AG04450 (cell line): ENCODE results near the gene ENTREP1. TPM values are rescaled to one million over a fixed set of nuclear protein-coding genes. Genes with fewer than 3 reads are reported as not detected.

Experiments
- CTCF ChIA-PET: fragments of 300-600, 350-600 bp; formaldehyde crosslinking; extraction: SDS; loops from one replicate; lab custom pipeline; 2022; ENCODE audit warnings: antibody characterized with exemption, inconsistent platforms; lab: Charles Lee
- POLR2A ChIA-PET: fragments of 350-600 bp; formaldehyde crosslinking; extraction: SDS; loops from one replicate; lab custom pipeline; 2021; ENCODE audit warnings: antibody characterized with exemption, inconsistent platforms; lab: Yijun Ruan, JAX
- DNase-seq: peaks from one replicate; pipeline ENCODE4 v3.0.0-alpha.2; 2011; ENCODE audit warnings: low read depth, low spot score
- H3K27ac ChIP-seq: one replicate; pipeline ENCODE4 v1.5.1; 2012; ENCODE audit warnings: low read depth, low read length, control low read depth
- H3K27me3 ChIP-seq: one replicate; pipeline ENCODE4 v1.6.0; 2012; ENCODE audit warnings: low read length; ENCODE audit not compliant: control insufficient read depth, insufficient read depth
- H3K4me3 ChIP-seq: 2 replicates; pipeline ENCODE4 v1.5.1; 2011; ENCODE audit warnings: mild to moderate bottlenecking, low read depth, low read length, control low read depth
- H3K9me3 ChIP-seq: 2 replicates; pipeline ENCODE4 v1.5.1; 2012; ENCODE audit warnings: low read length; ENCODE audit not compliant: control insufficient read depth, insufficient read depth
- polyA plus RNA-seq: library from polyadenylated mRNA; depleted of rRNA; stranded (reverse); fragments of >200 nt; gene quantifications from 2 replicates; pipeline ENCODE4 v1.2.3, GENCODE V29; 2011
- TF ChIP-seq, protein P1 (sequence below): IDR thresholded peaks from 2 replicates; pipeline ENCODE4 v1.5.1; 2011; ENCODE audit warnings: low read depth, low read length, control low read depth, inconsistent platforms

Gene ENTREP1
- polyA plus RNA-seq, 1 experiment = not detected

DNA sequence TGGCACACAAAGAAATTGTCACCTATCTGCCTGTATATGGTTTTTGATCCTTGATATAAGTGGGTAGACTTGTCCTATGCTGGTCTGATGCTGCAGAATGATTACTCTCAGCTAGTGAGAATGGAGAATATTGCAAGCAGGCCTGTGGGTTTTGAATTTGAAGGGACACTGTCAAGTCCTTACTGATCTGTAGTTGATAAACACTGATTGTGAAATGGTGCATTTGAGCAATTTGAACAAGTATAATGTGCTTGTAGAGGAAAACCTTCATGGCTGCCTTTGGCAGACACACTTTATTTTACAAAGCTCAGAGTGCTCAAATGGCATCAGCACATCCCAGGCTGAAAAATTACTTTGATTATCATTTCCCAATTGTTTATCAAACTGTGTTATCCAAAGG lies 9.3 kb downstream of the ENTREP1 start:
- ChIA-PET CTCF (no interaction called here), POLR2A (no interaction called here)
- no peak for DNase-seq
- Histone ChIP-seq H3K27me3 (peaks cover 15% of the 10 kb centered on the region), H3K4me3 (no peak overlapping the region), H3K27ac (no peak overlapping the region), H3K9me3 (no peaks in the 10 kb centered on the region)
- TF ChIP-seq, protein P1, sequence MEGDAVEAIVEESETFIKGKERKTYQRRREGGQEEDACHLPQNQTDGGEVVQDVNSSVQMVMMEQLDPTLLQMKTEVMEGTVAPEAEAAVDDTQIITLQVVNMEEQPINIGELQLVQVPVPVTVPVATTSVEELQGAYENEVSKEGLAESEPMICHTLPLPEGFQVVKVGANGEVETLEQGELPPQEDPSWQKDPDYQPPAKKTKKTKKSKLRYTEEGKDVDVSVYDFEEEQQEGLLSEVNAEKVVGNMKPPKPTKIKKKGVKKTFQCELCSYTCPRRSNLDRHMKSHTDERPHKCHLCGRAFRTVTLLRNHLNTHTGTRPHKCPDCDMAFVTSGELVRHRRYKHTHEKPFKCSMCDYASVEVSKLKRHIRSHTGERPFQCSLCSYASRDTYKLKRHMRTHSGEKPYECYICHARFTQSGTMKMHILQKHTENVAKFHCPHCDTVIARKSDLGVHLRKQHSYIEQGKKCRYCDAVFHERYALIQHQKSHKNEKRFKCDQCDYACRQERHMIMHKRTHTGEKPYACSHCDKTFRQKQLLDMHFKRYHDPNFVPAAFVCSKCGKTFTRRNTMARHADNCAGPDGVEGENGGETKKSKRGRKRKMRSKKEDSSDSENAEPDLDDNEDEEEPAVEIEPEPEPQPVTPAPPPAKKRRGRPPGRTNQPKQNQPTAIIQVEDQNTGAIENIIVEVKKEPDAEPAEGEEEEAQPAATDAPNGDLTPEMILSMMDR = no peak

DNA sequence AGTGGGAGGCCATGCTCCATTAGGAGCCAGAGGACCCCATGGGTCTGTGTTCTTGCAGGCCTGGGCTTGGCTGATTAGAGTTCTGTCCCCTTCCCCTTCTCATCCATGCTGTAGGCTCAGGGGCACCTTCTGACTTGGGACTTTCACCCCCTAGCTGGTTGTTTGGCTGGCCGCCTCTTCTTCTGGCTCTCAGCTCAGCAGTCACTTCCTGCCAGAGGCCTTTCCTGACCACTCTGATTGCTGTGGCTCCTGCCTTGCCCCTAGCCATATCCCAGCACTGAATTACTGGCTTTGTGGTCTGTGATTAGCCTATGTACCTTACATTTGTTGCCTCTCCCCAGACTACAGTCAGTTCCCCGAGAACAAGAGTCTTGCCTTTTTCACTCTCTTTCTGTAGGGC lies 14.6 kb downstream of the ENTREP1 start:
- Histone ChIP-seq H3K4me3 (no peak overlapping the region), H3K27me3 (peaks cover 9% of the 10 kb centered on the region), H3K27ac (no peak overlapping the region), H3K9me3 (no peaks in the 10 kb centered on the region)
- no peak for DNase-seq
- ChIA-PET POLR2A (no interaction called here), CTCF (no interaction called here)
- TF ChIP-seq, protein P1 = no peak

DNA sequence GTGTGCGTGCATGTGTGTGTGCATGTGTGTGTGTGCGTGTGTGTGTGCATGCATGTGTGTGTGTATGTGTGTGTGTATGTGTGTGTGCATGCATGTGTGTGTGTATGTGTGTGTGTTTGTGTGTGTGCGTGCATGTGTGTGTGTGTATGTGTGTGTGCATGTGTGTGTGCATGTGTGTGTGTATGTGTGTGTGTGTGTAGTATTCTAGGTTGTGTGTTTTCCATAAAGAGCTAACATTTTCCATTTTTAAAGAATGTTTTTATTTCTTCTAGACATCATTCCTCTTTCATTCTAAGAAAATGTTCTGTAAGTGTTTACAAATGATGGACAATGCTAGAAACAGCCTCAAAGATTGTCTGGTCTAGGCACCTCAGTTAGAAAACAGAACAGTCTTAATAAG lies 15.6 kb downstream of the ENTREP1 start:
- POLR2A ChIA-PET = no interaction called here
- CTCF ChIA-PET = no interaction called here
- H3K27ac ChIP-seq = no peak overlapping the region
- peaks cover under 1% of the 10 kb centered on the region for H3K27me3 ChIP-seq
- H3K9me3 ChIP-seq = no peaks in the 10 kb centered on the region
- TF ChIP-seq, protein P1 = no peak
- H3K4me3 ChIP-seq = no peak overlapping the region
- DNase-seq = no peak

DNA sequence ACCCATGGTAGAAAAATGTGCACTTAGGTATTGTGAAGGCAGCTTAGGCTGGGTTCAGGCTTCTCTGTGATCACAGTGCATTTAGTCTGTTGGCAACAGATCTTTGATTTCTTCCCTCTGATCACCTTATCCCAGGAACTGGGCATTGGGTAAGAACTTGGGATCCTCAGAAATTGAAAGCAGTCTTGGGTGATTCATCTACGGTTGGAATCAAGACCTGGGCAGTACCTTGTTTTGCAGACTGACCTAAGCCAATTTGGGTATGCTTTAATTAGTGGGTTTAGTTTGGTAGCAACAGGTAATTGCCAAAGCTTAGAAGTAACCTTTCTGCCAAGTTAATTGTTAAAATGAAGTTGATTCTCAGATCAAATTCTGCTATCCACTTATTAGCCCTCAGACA lies 17.8 kb downstream of the ENTREP1 start:
- TF ChIP-seq, protein P1 = no peak
- Histone ChIP-seq H3K4me3 (no peak overlapping the region), H3K9me3 (no peaks in the 10 kb centered on the region), H3K27me3 (no peaks in the 10 kb centered on the region), H3K27ac (no peak overlapping the region)
- DNase-seq = no peak
- CTCF ChIA-PET = no interaction called here
- POLR2A ChIA-PET = no interaction called here

DNA sequence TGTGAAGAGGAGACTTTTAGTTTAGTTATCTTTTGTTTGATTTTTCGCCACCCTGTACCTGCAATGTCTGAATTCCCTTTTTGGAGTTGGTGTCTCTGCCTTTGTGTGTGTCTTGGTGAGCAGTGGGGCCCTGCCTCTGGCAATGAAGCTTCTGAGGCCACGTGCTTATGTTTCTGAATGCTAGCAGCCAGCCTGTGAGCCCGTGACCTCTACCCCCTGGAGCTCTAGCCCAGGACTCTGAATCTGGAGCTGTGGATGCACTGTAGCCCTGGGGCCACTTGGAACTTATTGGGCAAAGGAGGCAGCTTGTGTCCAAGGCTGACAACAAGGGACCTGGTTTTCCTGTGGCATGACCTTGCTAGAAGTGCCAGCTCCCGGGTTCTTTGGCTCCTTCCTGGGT lies 19.4 kb downstream of the ENTREP1 start:
- ChIA-PET POLR2A (no interaction called here), CTCF (no interaction called here)
- Histone ChIP-seq H3K27ac (no peak overlapping the region), H3K27me3 (no peaks in the 10 kb centered on the region), H3K4me3 (no peak overlapping the region), H3K9me3 (no peaks in the 10 kb centered on the region)
- no peak for DNase-seq
- TF ChIP-seq, protein P1 = no peak
